C4-2B (cell line): ENCODE data around the gene ALS2CL.

Experiments
- ZFX ChIP-seq: fragments of 450-650 bp; IDR thresholded peaks from 2 replicates; pipeline ENCODE4 v1.6.1; 2017
- TF ChIP-seq, protein P1 (sequence below): fragments of 450-650 bp; conservative IDR thresholded peaks from 2 replicates; pipeline ENCODE4 v1.5.1; 2017; ENCODE audit warnings: mild to moderate bottlenecking

DNA sequence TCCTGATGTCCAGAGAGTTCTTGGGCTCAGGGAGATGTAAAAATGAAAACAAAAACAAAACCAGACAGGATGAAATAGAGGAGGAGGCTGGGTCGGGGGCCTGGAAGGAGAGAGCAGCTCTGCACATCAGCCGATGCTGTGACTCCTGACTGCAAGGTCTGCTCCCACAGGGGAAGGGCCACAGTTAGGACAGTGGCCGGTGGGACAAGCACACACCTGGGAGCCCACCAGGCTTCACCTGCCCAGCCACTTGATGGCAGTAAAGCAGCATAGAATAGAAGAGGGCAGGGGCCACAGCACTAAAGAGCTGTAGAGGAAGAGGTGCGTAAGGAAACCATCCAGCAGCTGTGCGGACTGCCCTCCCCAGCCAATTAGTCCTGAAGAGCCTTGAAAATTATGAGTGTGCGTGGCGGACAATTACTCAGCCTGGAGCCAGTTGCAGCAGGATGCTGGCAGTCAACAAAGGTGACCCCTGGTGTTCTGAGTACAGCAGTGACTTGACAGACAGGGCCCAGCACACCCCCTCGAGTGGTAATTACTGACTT, 29.8 kb downstream of the ALS2CL start:
- TF ChIP-seq, protein P1, sequence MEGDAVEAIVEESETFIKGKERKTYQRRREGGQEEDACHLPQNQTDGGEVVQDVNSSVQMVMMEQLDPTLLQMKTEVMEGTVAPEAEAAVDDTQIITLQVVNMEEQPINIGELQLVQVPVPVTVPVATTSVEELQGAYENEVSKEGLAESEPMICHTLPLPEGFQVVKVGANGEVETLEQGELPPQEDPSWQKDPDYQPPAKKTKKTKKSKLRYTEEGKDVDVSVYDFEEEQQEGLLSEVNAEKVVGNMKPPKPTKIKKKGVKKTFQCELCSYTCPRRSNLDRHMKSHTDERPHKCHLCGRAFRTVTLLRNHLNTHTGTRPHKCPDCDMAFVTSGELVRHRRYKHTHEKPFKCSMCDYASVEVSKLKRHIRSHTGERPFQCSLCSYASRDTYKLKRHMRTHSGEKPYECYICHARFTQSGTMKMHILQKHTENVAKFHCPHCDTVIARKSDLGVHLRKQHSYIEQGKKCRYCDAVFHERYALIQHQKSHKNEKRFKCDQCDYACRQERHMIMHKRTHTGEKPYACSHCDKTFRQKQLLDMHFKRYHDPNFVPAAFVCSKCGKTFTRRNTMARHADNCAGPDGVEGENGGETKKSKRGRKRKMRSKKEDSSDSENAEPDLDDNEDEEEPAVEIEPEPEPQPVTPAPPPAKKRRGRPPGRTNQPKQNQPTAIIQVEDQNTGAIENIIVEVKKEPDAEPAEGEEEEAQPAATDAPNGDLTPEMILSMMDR = no peak; the same call in 1 of the 2 replicates
- TF ChIP-seq ZFX = no peak
